ENCODE results near the gene HYCC2. TPM values are rescaled to one million over a fixed set of nuclear protein-coding genes. Genes with fewer than 3 reads are reported as not detected.
"Not testable (repeated sequence)": the region's sequence is repeated elsewhere in the genome, so short reads cannot be mapped to it uniquely, and the experiment has no call there.

Gene HYCC2
- total RNA-seq (10 to 100 TPM in 3 of 5 donors, 1 to 10 TPM in 2; 2.9 to 51.6 (median 11.1) TPM), polyA plus RNA-seq (1 to 10 TPM; 2.4 to 4.0 (median 2.5) TPM)
- long read RNA-seq, donor 1: 0 reads
- long read RNA-seq, donor 2, full-length matches to known transcripts: 2 of 2 reads
- long read RNA-seq, donor 2, partial matches to known transcripts: 0 of 2 reads
- long read RNA-seq, donor 2, other reads (novel, unspliced or antisense): 0 of 2 reads
- long read RNA-seq, donor 3, full-length matches to known transcripts: 1 of 1 reads
- long read RNA-seq, donor 3, partial matches to known transcripts: 0 of 1 reads
- long read RNA-seq, donor 3, other reads (novel, unspliced or antisense): 0 of 1 reads
- long read RNA-seq, donor 4: 0 reads
- long read RNA-seq, donor 5, full-length matches to known transcripts: 1 of 264 reads
- long read RNA-seq, donor 5, partial matches to known transcripts: 145 of 264 reads
- long read RNA-seq, donor 5, other reads (novel, unspliced or antisense): 118 of 264 reads
- long read RNA-seq, donor 6: 0 reads
- long read RNA-seq, donor 7, full-length matches to known transcripts: 2 of 2 reads
- long read RNA-seq, donor 7, partial matches to known transcripts: 0 of 2 reads
- long read RNA-seq, donor 7, other reads (novel, unspliced or antisense): 0 of 2 reads
- long read RNA-seq, donor 8, partial matches to known transcripts: 266 of 395 reads
- long read RNA-seq, donor 8, other reads (novel, unspliced or antisense): 129 of 395 reads
- long read RNA-seq, donor 9: 0 reads
- long read RNA-seq, donor 10: 0 reads

DNA sequence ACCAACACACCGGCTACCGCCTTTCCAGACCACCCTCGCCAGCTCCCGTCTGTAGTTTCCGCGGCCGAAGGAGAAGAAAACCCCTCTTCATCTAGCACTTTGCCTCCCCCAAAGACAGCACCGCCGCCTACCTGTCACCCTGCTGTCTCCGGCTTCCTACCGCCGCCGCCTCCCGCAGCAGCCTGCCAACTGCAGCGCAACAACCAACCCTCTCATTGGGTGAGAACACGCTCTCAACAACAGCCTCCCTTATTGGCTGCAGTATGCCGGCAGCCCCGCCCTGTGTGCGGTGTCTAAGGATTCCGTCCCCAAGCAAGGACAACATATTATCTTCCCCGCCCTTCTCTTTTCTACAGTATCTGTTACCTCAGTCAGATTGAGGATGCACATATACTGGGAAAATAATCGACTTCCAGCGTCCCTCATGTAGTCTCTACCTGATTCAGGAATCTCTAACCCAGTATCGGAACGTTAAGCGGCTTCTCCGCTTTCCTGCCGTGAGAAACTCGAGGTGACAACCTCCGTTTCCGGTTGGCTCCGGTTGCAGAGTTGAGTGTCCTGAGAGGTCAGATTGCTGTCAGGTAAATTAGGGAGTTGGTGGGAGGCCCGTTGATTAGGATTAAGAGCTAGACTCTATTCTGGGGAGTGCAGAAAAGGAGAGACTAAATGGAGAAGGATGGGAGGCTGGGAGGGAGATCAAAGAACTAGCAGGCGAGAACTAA, at the start of gene HYCC2, which contains the start of gene NDUFB3:
TSS of gene HYCC2 (minus strand) at position 193 of the 722 bp plus-strand sequence. CDS start 47,662 bp downstream, outside the sequence.
TSS of gene NDUFB3 (plus strand) at position 523 of the 722 bp plus-strand sequence. CDS start 6,882 bp downstream, outside the sequence.
- peaks cover 33 to 83% (median 55%) of the 10 kb centered on the region in 4 donors for H3K4me1 ChIP-seq

DNA sequence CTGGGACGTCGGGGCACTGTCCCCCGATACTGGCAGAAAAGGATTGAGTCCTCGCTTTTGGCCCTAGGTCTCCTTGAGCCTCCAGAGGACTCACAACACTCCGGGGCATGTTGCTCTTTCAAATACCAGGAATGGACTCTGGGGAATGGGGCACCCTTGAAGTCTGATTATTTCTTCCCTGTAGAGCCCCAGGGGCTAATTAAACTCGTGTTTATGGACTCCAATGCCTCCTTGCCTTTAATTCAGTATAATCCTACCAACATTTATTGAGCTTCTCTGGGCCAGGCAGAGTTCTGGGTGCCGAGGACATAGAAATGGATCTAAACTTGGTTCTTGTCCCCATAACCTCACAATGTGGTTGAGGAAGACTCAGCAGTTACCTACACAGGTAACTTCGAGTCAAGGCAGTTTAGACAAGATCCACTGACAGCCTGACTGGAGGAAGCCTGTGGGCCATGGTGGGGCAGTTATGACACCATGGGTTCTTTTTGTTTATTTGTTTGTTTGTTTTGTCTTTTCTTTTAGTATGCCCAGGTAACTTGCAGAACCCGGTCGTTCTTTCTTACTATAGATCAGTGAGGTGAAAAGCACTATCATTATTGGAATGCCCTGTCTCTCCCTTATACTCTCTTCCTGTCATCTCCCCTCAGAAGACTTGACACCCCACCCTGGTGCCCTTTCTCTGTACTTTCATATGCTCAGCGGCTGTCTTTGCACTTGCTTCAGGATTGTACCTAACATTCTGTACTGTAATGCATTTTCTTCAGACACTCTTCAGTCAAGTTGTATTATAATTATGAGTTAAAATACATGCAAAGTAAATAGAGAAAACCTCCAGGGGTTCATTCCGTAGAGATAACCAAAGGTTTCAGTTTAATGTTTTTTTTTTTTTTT, 47.7 kb upstream of the HYCC2 start:
- no peak for DNase-seq
- H3K27me3 ChIP-seq: no peaks in the 10 kb centered on the region
- H3K4me1 ChIP-seq: peaks cover 28 to 77% (median 54%) of the 10 kb centered on the region in 4 donors
- H3K36me3 ChIP-seq: peaks cover 0 to 6% (median 0%) of the 10 kb centered on the region in 4 donors
- intact Hi-C loops (cut with DNase I; ENCODE audit: low total_unique reads): no loop called here
- peak overlapping the region; percentile 96 to 100 (median 99) for H3K27ac ChIP-seq
- 5 to 19% (median 10%) methylated on average over 7 to 12 of the region's 12 CpGs for WGBS, 5 donors
- TF ChIP-seq, protein P1, sequence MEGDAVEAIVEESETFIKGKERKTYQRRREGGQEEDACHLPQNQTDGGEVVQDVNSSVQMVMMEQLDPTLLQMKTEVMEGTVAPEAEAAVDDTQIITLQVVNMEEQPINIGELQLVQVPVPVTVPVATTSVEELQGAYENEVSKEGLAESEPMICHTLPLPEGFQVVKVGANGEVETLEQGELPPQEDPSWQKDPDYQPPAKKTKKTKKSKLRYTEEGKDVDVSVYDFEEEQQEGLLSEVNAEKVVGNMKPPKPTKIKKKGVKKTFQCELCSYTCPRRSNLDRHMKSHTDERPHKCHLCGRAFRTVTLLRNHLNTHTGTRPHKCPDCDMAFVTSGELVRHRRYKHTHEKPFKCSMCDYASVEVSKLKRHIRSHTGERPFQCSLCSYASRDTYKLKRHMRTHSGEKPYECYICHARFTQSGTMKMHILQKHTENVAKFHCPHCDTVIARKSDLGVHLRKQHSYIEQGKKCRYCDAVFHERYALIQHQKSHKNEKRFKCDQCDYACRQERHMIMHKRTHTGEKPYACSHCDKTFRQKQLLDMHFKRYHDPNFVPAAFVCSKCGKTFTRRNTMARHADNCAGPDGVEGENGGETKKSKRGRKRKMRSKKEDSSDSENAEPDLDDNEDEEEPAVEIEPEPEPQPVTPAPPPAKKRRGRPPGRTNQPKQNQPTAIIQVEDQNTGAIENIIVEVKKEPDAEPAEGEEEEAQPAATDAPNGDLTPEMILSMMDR (IDR thresholded peaks at IDR 0.05): no peak
- TF ChIP-seq POLR2A (IDR thresholded peaks at IDR 0.05) (no peak), EP300 (IDR thresholded peaks at IDR 0.05) (no peak), POLR2AphosphoS5 (IDR thresholded peaks at IDR 0.05) (no peak)
- H3K4me3 ChIP-seq: peak overlapping the region; percentile 61 to 93 (median 80)
- no peaks in the 10 kb centered on the region for H3K9me3 ChIP-seq

More for the DNA sequence above, at the start of gene HYCC2, which contains the start of gene NDUFB3:
- Histone ChIP-seq H3K4me3 (peak within 1 kb of the TSS; percentile 74 to 99 (median 90)), H3K9me3 (no peaks in the 10 kb centered on the region), H3K36me3 (no peaks in the 10 kb centered on the region), H3K27ac (peak within 1 kb of the TSS; percentile 85 to 92 (median 90)), H3K27me3 (no peaks in the 10 kb centered on the region)
- intact Hi-C loops (cut with DNase I; ENCODE audit: low total_unique reads): no loop called here
- WGBS, 5 donors: 0 to 1% (median 0%) methylated on average over 32 to 34 of the region's 34 CpGs
- peak; percentile 93 to 98 for DNase-seq
- TF ChIP-seq POLR2AphosphoS5 (IDR thresholded peaks at IDR 0.05): peak; percentile 65 to 88 (median 85)
- peak in 2 of 4 donors; percentile 52 to 77 for TF ChIP-seq POLR2A (IDR thresholded peaks at IDR 0.05)
- TF ChIP-seq EP300 (IDR thresholded peaks at IDR 0.05): no peak
- TF ChIP-seq, protein P1 (IDR thresholded peaks at IDR 0.05): peak in 2 of 7 experiments; percentile 39 to 52

DNA sequence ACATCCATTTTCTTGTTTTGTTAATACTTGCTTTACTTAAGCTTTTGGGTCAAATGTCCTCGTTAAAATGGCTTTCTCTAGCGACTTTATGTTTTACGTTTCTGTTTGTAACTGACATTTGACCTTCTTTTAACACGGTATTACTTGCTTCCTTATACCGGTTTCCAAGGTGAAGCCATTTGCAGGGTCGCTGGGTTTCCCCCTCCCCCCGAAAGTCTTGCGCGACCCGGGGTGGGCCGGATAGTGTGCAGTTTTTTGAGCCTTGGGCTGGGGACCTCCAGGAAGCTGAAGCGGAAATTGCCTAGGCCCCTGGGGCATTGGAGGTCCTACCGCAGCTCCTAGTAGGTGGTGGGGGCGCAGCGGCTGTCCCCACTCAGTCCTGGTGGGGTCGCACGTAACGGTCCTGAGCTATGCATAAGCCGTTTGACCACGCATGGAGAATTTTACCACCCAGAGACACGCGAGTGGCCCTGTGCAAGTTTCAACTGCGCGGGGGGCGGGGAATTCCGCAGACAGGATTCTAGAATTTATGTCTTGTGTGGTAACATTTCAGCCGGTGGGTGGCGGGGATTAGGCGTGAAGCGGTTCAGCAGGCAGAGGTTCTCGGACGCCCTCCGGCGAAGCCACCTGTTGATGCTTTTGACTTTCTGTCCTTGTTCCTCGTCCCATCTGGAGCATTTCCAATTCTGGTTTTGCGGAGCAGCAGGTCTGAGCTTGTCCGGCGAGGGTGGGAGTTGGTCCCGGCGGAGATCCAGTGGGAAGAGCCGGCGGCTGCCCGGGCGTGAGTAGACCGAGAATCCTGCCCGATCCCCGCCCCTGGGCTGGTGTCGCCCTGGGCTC, 46.9 kb upstream of the HYCC2 start:
- intact Hi-C loops (cut with DNase I; ENCODE audit: low total_unique reads): no loop called here
- peaks cover 21 to 70% (median 49%) of the 10 kb centered on the region in 4 donors for H3K4me1 ChIP-seq
- DNase-seq: peak; percentile 84 to 94
- TF ChIP-seq EP300 (IDR thresholded peaks at IDR 0.05) (no peak), POLR2AphosphoS5 (IDR thresholded peaks at IDR 0.05) (peak in 2 of 3 donors; percentile 72 to 84)
- TF ChIP-seq, protein P1 (IDR thresholded peaks at IDR 0.05): peak in 2 of 7 experiments; percentile 14 to 34
- no peaks in the 10 kb centered on the region for H3K9me3 ChIP-seq
- peak overlapping the region; percentile 98 to 100 (median 99) for H3K27ac ChIP-seq
- WGBS, 5 donors: 0 to 1% (median 1%) methylated on average over 22 to 48 of the region's 48 CpGs
- peaks cover 0 to 5% (median 0%) of the 10 kb centered on the region in 4 donors for H3K36me3 ChIP-seq
- peak overlapping the region; percentile 61 to 93 (median 80) for H3K4me3 ChIP-seq
- H3K27me3 ChIP-seq: no peaks in the 10 kb centered on the region

DNA sequence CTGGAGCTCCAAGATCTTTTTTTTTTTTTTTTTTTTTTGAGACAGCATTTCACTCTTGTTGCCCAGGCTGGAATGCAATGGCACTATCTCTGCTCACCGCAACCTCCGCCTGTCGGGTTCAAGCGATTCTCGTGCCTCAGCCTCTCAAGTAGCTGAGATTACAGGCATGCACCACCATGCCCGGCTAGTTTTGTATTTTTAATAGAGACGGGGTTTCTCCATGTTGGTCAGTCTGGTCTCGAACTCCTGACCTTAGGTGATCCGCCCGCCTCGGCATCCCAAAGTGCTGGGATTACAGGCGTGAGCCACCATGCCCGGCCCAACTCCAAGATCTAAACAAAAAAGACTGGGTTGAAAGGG, 46.2 kb upstream of the HYCC2 start:
- peaks cover 15 to 64% (median 47%) of the 10 kb centered on the region in 4 donors for H3K4me1 ChIP-seq
- intact Hi-C loops (cut with DNase I; ENCODE audit: low total_unique reads); H3K36me3 ChIP-seq; DNase-seq; H3K9me3 ChIP-seq; H3K27me3 ChIP-seq: not testable (repeated sequence)
- peak overlapping the region; percentile 61 to 93 (median 80) for H3K4me3 ChIP-seq
- peak overlapping the region; percentile 98 to 100 (median 99) for H3K27ac ChIP-seq
- 7 to 23% (median 14%) methylated on average over 13 of the region's 13 CpGs for WGBS, 5 donors
